NCI-H128 (cell line): ENCODE results near the gene ADGRL4.
A peak's percentile ranks its signal among the peaks of the same experiment; 100 is the strongest.
"Not testable (repeated sequence)": the region's sequence is repeated elsewhere in the genome, so short reads cannot be mapped to it uniquely, and the experiment has no call there.

Source experiments
- DNase-seq: peaks from one replicate; lab custom pipeline; 2025; ENCODE audit not compliant: unreplicated experiment; lab: John Stamatoyannopoulos, UW

The ADGRL4 gene

GRCh38 chr1:78918157-78918556 is 88.4 kb downstream of the ADGRL4 start:
- no peak for DNase-seq

GRCh38 chr1:78916986-78917385 is 89.5 kb downstream of the ADGRL4 start:
- no peak for DNase-seq

GRCh38 chr1:78913950-78914349 is 92.6 kb downstream of the ADGRL4 start:
- DNase-seq: no peak

- DNase-seq: no peak
Measured at GRCh38 chr1:78911956-78912880, 94.3 kb downstream of the ADGRL4 start.

- no peak for DNase-seq
Measured at GRCh38 chr1:78902641-78903040, 103.9 kb downstream of the ADGRL4 start.

- no peak for DNase-seq
Measured at GRCh38 chr1:78894811-78895210, 111.7 kb downstream of the ADGRL4 start.

- no peak for DNase-seq
Measured at GRCh38 chr1:78892260-78892840, 114.2 kb downstream of the ADGRL4 start.

- no peak for DNase-seq
Measured at GRCh38 chr1:78887458-78887857, 119.1 kb downstream of the ADGRL4 start.

GRCh38 chr1:78884685-78885452 is 121.7 kb downstream of the ADGRL4 start:
- no peak for DNase-seq

- DNase-seq: no peak
Measured at GRCh38 chr1:78880223-78880622, 126.3 kb downstream of the ADGRL4 start.

- not testable (repeated sequence) for DNase-seq
Measured at GRCh38 chr1:78875986-78876385, 130.5 kb downstream of the ADGRL4 start.

GRCh38 chr1:78872801-78873200 is 133.7 kb downstream of the ADGRL4 start:
- DNase-seq: not testable (repeated sequence)

- no peak for DNase-seq
Measured at GRCh38 chr1:78871249-78871648, 135.3 kb downstream of the ADGRL4 start.

GRCh38 chr1:78869136-78869535 is 137.4 kb downstream of the ADGRL4 start:
- no peak for DNase-seq

- no peak for DNase-seq
Measured at GRCh38 chr1:78864175-78864574, 142.4 kb downstream of the ADGRL4 start.

GRCh38 chr1:78856096-78856495 is 150.4 kb downstream of the ADGRL4 start:
- no peak for DNase-seq

GRCh38 chr1:78855258-78855657 is 151.3 kb downstream of the ADGRL4 start:
- DNase-seq: no peak

GRCh38 chr1:78854556-78854955 is 152.0 kb downstream of the ADGRL4 start:
- DNase-seq: no peak

GRCh38 chr1:78843546-78843945 is 163.0 kb downstream of the ADGRL4 start:
- no peak for DNase-seq

GRCh38 chr1:78843111-78843510 is 163.4 kb downstream of the ADGRL4 start:
- no peak for DNase-seq

- peak; percentile 41 for DNase-seq
Measured at GRCh38 chr1:78840453-78841271, 165.9 kb downstream of the ADGRL4 start.
